ENCODE measurements around the gene CDKN2B-AS1.
A peak's percentile ranks its signal among the peaks of the same experiment; 100 is the strongest.

Gene CDKN2B-AS1

DNA sequence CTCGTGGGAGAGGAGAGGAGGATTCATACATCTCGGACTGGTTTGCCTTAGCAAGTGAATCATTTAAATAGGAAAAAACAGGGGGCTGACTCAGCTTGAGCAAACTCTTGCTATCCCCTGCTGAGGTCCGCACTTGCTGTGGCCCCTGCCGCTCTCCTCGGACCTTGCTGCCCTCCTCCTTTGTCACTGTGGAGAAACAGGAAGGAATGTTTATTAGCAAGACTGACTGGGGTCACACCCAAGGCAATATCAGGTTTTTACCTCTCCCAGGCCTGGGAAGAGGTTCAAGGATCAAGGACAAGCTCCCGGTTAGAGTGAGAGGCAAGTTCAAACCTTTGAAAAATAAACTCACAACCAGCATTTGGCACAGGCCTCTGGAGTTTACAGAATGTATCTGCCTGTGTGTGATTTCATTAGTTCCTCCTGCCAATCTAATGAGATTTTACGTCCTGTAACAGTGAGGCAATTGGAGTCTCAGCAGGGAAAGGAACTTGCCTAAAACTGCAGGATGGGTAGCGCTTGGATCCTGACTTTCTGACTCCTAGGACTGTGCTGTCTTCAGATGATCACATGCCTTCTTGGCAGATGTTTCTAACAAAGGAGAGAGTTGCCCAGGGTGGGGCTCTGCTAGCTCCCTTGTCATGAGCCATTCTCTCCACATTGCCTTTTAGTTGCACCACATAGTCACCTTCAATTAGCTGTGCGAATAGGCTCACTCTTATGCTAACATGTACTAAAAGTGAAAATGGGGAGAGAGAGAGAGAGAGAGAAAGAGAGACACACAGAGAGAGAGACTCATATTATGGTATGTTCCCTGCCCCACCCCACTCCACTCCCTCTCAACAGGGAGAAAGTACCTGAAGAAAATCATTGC is 123.2 kb downstream of the CDKN2B-AS1 start:
- no peak for DNase-seq (ENCODE audit: low read depth in 4 of 4, low spot score in 1 of 4)

DNA sequence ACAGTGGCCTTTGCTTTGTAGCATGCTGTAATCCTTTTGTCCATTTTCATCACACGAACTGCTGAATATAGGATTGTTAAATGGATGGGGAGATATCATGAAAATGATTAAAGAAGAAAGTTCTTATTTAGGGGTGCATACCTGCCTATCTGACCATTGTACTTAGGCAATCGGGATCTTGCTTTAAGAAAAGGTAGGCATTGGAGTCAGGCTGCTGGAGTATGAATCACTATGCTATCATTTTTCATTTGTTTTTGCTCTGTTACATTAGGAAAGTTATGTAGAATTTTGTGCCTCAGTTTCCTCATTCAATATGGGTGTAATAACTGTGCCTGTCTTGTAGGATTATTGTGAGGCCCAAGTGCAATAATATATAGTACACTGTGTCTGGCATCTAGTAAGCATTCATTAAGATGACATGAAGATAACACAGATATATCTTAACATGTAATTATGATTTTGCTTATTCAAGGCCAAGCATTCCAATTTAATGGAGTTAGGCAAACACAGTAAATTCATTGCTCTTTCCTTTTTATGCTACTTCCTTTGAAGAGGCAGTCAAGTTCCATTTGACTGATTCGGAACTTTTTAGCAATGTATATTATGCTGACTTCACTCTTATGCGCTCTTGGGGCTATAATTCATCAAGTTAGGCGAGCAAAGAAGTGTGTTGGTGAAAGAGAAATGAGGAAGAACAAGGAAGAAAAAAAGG is 124.4 kb downstream of the CDKN2B-AS1 start:
- DNase-seq (ENCODE audit: low read depth in 4 of 4, low spot score in 1 of 4): no peak

DNA sequence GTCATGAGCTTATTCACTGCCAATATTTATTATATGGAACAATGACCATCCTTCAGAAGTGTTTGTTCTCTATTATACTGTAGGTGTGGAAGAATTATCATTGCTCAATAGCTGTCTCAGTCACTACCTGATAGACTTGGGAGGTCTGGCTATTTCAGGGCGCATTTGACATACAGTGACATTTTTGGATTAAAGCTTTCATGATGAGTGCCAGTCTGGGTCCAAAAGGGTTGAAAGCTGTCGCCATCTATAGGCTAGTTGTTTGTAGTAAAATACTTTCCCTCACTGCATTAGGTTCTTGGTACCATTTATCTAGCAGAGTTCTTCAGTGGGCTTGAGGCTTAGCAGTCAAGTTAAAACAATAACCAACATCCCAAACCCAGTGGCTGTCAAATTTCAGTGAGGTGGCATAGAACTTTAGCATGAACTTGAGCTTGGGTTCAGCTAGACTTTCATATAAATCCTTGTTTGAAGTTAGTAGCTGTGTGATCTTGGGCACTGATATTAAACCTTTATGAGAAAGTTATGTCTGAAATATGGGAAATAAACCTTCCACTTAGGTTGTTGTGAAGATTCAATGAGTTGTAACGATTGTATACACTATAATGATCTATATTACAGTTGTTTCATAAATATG is 125.0 kb downstream of the CDKN2B-AS1 start:
- no peak for DNase-seq (ENCODE audit: low read depth in 4 of 4, low spot score in 1 of 4)

DNA sequence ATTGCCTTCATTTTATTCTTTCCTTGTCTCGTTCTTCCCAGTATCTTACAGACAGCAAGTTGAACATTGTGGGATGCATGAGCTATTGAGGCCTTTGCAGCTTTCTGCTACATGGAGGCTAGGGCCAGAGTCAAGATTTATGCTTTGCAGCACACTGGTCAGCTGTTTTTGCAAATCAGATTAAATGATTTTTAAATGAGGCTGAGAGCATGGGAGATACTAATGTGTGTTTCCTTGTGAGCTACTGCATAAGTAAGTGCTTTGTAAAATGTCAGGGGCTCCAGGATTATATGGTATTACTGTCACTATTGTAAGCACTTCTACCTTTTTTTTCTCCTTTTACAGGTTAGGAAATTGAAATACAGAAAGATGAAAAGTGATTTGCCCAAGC is 125.6 kb downstream of the CDKN2B-AS1 start:
- DNase-seq (ENCODE audit: low read depth in 4 of 4, low spot score in 1 of 4): no peak

DNA sequence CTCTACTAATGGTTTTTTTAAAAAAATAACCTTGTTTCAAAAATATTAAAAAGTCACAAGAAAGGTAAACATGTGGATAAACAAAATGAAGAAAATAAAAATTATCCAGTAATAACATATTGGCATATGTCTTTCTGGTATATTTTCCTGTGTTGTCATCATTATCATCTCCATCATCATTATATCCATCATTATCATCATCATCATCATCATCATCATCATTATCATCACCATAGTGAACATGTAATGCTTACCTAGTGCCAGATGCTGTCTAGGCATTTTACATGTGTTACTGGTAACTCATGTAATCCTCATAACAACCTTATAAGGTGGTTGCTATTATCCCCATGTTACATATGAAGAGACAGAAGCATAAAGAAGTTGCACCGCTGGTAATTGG is 126.0 kb downstream of the CDKN2B-AS1 start:
- DNase-seq (ENCODE audit: low read depth in 4 of 4, low spot score in 1 of 4): no peak

DNA sequence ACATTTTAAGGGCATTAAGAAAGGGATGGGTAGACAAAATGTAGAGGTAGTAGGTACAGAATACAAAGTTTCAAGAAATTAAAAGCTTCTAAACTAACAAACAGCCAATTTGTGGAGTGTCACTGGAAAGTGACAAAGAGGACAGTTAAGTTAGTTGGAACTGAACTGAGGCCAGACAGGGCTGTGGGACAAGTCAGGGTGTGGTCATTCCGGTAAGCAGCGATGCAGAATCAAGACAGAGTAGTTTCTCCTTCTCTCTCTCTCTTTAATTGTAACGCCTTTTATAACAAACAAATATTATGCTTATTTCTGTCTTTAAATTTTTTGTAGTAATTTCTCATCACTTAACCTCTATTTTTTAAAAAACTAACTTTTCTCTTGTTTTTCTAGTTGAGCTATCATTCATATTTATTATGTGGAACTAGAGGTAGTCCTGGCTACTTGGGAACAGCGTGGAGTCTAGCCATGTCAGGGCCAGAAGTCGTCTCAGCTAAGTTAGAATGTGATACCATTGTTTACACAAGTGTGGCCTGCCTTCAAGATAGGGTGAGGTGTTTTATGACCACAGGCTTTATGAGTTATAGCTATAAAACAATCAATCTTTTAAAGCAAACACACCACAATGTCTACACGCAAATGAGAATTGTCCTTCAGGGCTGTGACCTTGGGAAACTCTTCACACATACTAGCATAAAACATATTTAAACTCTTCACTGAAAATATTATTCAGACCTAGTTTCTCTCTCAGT is 129.8 kb downstream of the CDKN2B-AS1 start:
- DNase-seq (ENCODE audit: low read depth in 4 of 4, low spot score in 1 of 4): no peak

DNA sequence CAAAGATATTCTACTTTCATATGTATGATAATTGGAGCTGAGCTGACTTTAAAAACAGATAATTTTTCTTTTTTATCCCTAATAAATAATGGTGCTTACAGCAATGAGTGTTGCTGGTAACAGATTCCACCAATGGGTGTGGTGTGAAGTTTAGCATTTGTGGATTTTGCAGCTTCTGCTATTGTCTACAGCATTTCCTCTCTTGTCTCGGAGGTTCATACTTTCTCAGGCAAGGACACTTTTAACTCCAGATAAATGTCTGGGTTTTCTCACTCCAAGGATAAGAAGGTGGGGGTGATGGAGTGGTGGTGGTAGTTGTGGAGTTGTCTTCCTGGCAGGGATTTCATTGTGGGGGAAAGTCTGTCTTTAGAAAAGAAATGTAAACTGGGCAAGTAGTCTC is 134.5 kb downstream of the CDKN2B-AS1 start:
- DNase-seq (ENCODE audit: low read depth in 4 of 4, low spot score in 1 of 4): no peak

DNA sequence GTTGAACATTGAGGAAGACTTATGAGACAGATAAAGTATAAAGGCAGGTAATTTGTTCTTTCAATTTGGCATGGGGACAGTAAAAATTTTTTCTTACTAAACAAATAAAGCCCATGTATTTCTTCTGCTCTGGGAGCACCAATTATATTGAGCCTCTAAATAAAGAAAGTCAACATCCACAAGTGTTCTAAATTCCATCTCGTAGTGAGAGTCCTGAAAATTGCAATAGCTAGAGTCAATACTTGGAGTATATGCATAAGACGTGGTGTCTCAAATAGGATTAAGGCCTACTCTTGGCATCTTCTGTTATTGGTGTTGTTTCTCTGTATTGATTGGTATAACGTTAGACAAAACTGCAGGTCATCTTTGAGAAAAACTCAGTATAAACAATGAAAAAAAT is 135.0 kb downstream of the CDKN2B-AS1 start:
- DNase-seq (ENCODE audit: low read depth in 4 of 4, low spot score in 1 of 4): no peak

DNA sequence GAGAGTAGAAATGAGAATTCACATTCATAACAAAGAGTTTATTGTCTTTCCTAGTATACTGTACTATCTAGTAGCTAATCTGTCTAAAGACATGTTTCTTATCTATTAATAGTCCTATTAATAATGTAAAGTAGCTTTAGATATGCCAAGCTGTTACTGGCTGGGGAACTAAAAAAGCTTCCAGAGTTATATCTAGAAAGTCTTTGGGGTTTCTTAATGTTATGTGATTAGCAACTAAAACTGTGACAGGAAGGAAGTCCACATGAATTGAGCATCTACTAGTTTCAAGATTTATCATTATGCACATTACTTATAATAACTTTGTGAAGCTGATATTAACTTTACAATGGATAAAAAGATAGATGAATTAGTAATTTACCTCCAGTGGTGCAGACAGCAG is 137.2 kb downstream of the CDKN2B-AS1 start:
- no peak for DNase-seq (ENCODE audit: low read depth in 4 of 4, low spot score in 1 of 4)

DNA sequence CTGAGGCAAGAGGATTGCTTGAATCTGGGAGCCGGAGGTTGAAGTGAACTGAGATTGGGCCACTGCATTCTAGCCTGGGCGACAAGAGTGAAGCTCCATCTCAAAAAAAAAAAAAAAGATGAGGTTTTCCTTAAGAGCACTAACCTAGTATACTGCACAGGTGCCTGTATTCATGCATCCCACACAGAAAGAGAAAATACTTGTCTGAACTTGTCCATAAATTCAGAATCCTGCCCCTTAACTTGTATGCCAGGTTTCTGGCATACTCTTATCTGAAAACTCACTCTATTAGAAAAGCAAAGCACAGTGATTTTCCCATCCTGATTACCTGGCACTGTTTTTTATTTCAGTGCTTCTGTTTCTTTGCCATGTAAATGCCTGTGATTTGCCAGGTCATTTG is 139.8 kb downstream of the CDKN2B-AS1 start:
- no peak for DNase-seq (ENCODE audit: low read depth in 4 of 4, low spot score in 1 of 4)

DNA sequence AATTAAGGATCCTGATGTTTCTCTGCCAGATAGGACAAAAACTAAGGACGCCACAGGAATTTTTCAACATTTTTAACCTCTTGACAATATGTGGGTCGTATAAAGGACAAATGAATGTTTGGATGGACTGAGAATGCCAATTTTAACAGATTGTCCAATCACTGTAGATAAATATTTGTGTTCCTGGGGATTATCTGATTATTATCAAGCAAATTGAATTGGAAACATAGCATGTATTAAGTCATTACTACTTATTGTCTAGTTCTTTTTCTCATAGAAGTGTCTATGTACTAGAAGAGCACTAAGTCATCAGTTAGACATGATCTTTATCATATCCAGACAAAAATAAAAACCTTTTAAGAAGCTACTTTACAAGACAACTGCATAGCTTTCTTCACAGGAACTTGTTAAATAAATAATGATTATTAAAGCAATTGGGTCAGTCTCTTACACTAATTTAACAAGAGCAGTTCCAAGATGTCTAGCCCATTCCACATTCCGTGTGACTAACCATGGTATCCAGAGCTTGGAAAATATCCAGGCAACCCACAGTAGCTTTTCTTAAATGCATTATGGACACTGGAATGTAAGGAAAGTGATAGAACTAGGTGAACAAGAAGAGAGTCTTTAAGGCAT is 142.0 kb downstream of the CDKN2B-AS1 start:
- no peak for DNase-seq (ENCODE audit: low read depth in 4 of 4, low spot score in 1 of 4)

DNA sequence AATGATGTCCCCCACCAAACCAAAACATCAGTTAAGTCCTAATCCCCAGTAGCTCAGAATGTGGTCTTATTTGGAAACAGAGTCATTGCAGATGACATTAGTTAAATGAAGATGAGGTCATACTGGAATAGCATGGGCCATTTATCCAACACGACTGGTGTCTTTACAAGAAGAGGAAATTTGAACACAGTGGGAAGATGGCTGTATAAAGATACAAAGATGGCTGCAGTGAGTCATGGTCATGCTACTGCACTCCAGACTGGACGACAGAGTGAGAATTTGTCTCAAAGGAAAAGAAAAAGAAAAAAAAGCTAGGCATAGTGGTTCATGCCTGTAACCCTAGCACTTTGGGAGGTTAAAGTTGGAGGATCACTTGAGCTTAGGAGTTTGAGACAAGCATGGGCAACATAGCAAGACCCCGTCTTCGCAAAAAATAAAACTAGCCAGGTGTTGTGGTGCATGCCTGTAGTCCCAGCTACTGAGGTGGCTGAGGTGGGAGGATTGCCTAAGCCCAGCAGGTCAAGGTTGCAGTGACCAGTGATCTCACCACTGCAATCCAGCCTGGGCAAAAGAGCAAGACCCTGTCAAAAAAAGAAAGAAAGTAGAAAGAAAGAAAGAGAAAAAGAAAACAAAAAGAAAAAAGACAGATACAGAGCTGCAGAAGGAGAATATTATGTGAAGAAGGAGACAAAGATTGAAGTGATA is 144.5 kb downstream of the CDKN2B-AS1 start:
- DNase-seq (ENCODE audit: low read depth in 4 of 4, low spot score in 1 of 4): no peak

DNA sequence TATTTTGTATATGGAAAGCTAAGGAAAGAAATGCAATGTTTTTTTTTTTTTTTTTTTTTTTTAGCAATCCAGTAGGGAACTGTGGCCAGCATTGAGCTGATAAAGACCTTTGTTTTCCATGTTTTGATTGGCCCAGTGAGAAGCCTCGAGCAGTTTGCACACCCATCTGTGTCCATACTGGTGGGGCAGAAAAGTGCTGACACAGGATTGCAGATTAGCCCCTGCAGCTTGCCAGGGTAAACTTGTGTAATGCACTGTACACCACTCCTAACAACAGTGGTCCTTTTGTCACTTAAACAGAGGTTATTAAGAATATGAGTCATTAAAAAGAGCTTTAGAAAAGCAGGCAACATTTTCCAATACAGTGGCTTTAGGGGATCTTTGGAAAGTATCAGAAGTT is 147.3 kb downstream of the CDKN2B-AS1 start:
- DNase-seq (ENCODE audit: low read depth in 4 of 4, low spot score in 1 of 4): no peak

DNA sequence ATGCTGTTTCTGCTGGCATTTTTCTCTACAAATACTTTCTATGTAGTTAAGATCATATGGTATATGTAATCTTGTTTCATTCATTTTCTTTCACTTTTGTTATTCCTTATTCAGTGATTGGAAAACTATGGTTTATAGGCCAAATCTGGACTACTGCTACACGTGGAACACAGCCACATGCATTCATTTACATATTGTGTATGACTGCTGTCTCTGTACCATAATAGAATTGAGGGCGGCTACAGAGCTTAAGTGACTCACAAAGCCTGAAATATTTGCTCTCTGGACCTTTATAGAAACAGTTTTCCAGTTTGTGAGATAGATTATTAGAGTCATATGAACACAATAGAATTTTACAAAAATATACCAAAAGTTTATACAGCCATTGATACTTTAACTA is 148.1 kb downstream of the CDKN2B-AS1 start:
- DNase-seq (ENCODE audit: low read depth in 4 of 4, low spot score in 1 of 4): no peak

DNA sequence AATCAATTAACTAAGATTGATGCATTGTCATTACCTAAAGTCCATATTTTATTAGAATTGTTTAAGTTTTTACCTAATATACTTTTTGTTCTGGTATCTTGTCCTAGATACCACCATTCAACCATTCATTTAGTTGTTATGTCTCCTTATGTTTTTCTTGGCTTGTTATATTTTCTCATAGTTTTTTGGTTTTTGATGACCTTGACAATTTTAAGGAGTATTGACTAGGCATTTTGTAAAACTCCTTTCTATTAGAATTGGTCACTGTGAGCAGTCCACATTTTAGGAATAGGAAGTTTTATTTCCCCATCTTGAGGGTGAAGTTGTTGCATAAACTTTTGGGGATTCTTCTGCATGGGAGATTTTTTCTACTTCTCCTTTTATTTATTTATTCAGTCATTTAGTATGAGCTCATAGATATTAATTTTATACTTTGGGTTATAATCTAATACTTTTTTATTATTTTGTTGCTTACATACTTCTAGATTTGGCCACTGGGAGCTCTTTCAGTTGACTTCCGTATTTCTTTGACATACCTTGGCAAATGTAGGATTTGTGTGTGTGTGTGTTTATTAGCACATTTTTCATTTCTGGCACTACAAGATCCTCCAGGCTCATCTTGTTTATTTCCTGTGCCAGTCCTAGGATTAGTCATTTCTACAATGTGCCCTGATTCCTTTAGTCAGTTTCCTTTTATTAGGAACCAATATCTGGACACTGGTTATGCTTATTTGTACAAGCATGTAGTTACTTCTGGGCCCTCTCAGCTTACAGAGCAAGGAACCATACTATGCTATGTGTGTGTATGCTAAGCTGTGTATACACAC is 149.4 kb downstream of the CDKN2B-AS1 start:
- no peak for DNase-seq (ENCODE audit: low read depth in 4 of 4, low spot score in 1 of 4)

DNA sequence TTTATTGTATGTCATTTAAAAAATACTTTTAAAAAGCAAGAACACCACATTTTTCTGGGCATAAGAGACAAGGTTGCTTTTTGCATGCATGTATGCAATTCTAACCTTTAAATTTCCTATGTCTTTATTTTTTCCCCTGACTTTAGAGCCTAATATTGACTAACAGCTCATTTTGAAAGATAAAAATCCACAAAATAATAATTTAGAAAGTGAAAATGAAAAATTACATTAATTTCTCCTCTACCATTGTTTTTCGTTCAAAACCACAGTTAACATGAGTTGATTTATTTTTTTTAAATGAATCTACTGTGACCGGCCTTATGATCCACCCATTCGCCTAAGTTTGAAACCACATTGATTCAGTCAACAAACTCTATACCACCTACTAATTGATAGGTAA is 152.0 kb downstream of the CDKN2B-AS1 start:
- DNase-seq (ENCODE audit: low read depth in 4 of 4, low spot score in 1 of 4): no peak

DNA sequence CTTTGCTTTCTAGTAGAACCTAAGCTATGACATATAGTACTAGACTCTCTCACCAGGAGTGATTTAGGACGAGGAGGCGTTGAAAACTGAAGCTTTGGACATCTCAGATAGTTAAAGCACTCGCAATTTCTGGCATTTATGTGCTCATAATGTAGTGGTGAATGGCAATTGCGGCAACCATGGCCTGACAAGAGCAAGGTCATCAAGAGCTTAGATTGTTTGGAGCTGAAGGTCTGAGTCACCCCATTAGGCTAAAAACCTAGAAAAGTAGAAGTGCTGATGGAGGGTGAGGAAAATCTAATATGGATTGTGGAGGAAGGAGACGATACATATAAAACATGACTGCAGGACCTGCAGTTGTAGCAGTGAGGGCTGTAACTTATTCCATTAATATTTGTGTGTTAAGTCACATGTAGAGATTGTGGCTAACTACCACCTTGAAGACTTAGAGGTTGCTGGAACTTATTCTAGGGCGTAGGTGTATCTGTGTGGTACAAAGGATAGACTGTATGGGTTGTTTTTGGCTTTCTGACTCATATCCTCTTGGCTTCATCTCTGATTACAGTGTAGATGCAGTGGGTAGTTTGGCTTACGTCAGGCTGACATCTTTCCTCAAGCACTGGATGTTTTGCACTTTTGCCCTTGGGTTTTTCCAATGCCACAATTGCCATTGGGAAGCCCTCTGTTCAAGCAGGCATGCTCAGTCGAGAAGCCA is 153.4 kb downstream of the CDKN2B-AS1 start:
- DNase-seq (ENCODE audit: low read depth in 4 of 4, low spot score in 1 of 4): peak in 1 of 4 experiments; percentile 12

DNA sequence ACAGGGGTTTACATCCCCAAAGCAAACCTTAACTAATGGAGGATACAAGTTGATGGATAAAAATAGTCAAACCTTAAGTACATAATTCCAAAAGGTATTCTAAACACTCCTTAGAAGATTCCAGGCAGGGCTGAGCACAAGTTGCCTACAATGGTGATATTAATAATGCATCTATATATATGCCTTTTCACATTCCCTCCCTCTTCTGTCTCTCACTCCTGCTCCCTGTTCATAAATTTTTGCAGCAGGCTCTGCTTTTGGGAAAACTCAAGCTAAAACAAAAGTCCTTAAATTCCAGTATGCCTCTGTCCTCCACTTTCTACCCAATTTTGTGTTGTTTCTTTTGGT is 153.9 kb downstream of the CDKN2B-AS1 start:
- no peak for DNase-seq (ENCODE audit: low read depth in 4 of 4, low spot score in 1 of 4)
